HCT116 (cell line): ENCODE results near the gene LTC4S. TPM values are rescaled to one million over a fixed set of nuclear protein-coding genes. Genes with fewer than 3 reads are reported as not detected.

Experiments used
- ATAC-seq: fragments of 200-7000 bp; cut with Tn5 transposase; 2 replicates; pipeline ENCODE4 v1.9.1; 2020; ENCODE audit warnings: mild to moderate bottlenecking, moderate library complexity
- BruUV-seq: library from RNA; stranded (reverse); fragments of 400-500 nt; replicated peaks from 2 replicates; lab custom pipeline; 2021; lab: Mats Ljungman, UMichigan
- CTCF ChIA-PET: fragments of 300-600 bp; sonication (Branson Sonifier 250); formaldehyde crosslinking; loops from one replicate; lab custom pipeline; 2021; ENCODE audit warnings: antibody characterized with exemption; lab: Charles Lee
- POLR2A ChIA-PET: fragments of 300-600, 350-600 bp; sonication (Branson Sonifier 250); formaldehyde crosslinking; loops from one replicate; lab custom pipeline; 2021; ENCODE audit warnings: antibody characterized with exemption; lab: Charles Lee
- RAD21 ChIA-PET, 2 experiments: fragments of 300-600 bp; sonication (Branson Sonifier 250); formaldehyde crosslinking; loops; one replicate each; lab custom pipeline; 2023; ENCODE audit warnings: low total read pairs in 2 of 2; ENCODE audit not compliant: uncharacterized antibody in 2 of 2, unreplicated experiment in 2 of 2, low non-redundant PET in 1 of 2; lab: Charles Lee
- DNase-seq: peaks from one replicate; pipeline ENCODE4 v3.0.0-alpha.2; 2010; ENCODE audit warnings: low read depth, low spot score
- H2AFZ ChIP-seq: fragments of 200-600 bp; shearing (Covaris generic), sonication (generic); 2 replicates; pipeline ENCODE4 v1.6.1; 2017; ENCODE audit warnings: low read depth, mixed run types, mixed read lengths, antibody characterized with exemption, low read length; ENCODE audit not compliant: poor library complexity, severe bottlenecking
- H3K27ac ChIP-seq: 2 replicates; pipeline ENCODE4 v1.5.1; 2012; ENCODE audit warnings: low read depth, low read length
- H3K27me3 ChIP-seq: fragments of 200-600 bp; sonication (generic); 2 replicates; pipeline ENCODE4 v1.6.1; 2016; ENCODE audit warnings: mixed run types, low read length, mixed read lengths; ENCODE audit not compliant: insufficient read depth
- H3K36me3 ChIP-seq, 2 experiments: fragments of 200-500 bp in 1 of 2; fragments of 200-600 bp in 1 of 2; sonication (Bioruptor generic) in 1 of 2; sonication (generic) in 1 of 2; 2 replicates each; pipeline versions ENCODE4 v1.5.1 to v1.6.1; 2014 to 2016; ENCODE audit warnings: low read length in 2 of 2, inconsistent platforms in 1 of 2, mixed read lengths in 1 of 2, mixed run types in 1 of 2; ENCODE audit not compliant: insufficient read depth in 2 of 2, control insufficient read depth in 1 of 2
- H3K4me1 ChIP-seq, 2 experiments: fragments of 200-600 bp in 1 of 2; sonication (generic) in 1 of 2; 2 replicates each; pipeline versions ENCODE4 v1.5.1 to v1.6.1; 2012 to 2017; ENCODE audit warnings: low read length in 2 of 2, inconsistent platforms in 1 of 2, mild to moderate bottlenecking in 1 of 2, mixed read lengths in 1 of 2, mixed run types in 1 of 2, moderate library complexity in 1 of 2; ENCODE audit not compliant: insufficient read depth in 2 of 2, control insufficient read depth in 1 of 2
- H3K4me2 ChIP-seq: fragments of 200-600 bp; sonication (generic); 2 replicates; pipeline ENCODE4 v1.6.1; 2017; ENCODE audit warnings: mixed run types, low read length, mixed read lengths
- H3K4me3 ChIP-seq, 2 experiments: fragments of 200-600 bp in 1 of 2; sonication (generic) in 1 of 2; replicated peaks in 1 of 2; 2 replicates each; pipeline ENCODE4 v1.5.1; 2011 to 2016; ENCODE audit warnings: low read length in 2 of 2, control low read depth in 1 of 2, low read depth in 1 of 2, mild to moderate bottlenecking in 1 of 2, mixed read lengths in 1 of 2, mixed run types in 1 of 2
- H3K79me2 ChIP-seq: fragments of 200-600 bp; sonication (generic); 2 replicates; pipeline ENCODE4 v1.6.1; 2017; ENCODE audit warnings: mild to moderate bottlenecking, mixed run types, low read length, moderate library complexity, mixed read lengths; ENCODE audit not compliant: insufficient read depth
- H3K9ac ChIP-seq: fragments of 200-600 bp; sonication (generic); 2 replicates; pipeline ENCODE4 v1.6.1; 2016; ENCODE audit warnings: low read length, mixed read lengths
- H3K9me2 ChIP-seq: fragments of 200-600 bp; sonication (generic), shearing (Covaris generic); 2 replicates; pipeline ENCODE4 v1.6.1; 2017; ENCODE audit warnings: mixed run types, mild to moderate bottlenecking, moderate library complexity; ENCODE audit not compliant: insufficient read depth
- H3K9me3 ChIP-seq, 2 experiments: fragments of 200-500 bp in 1 of 2; fragments of 200-600 bp in 1 of 2; sonication (Bioruptor generic) in 1 of 2; sonication (generic) in 1 of 2; 2 replicates each; pipeline ENCODE4 v1.6.1; 2014 to 2017; ENCODE audit warnings: low read length in 2 of 2, mixed read lengths in 2 of 2, inconsistent platforms in 1 of 2, low read depth in 1 of 2, mild to moderate bottlenecking in 1 of 2, mixed run types in 1 of 2, moderate library complexity in 1 of 2; ENCODE audit not compliant: control insufficient read depth in 1 of 2, insufficient read depth in 1 of 2
- H4K20me1 ChIP-seq: fragments of 200-600 bp; sonication (generic), shearing (Covaris generic); 2 replicates; pipeline ENCODE4 v1.6.1; 2017; ENCODE audit warnings: mixed run types, mild to moderate bottlenecking, moderate library complexity; ENCODE audit not compliant: insufficient read depth
- CTCF ChIP-seq, 3 experiments: fragments of 200-600 bp in 1 of 3; sonication (generic) in 1 of 3; IDR thresholded peaks in 2 of 3; conservative IDR thresholded peaks in 1 of 3; 2 replicates each; pipeline ENCODE4 v1.5.1; 2012 to 2017; ENCODE audit warnings: low read depth in 2 of 3, low read length in 2 of 3, antibody characterized with exemption in 1 of 3, borderline replicate concordance in 1 of 3, control low read depth in 1 of 3, mild to moderate bottlenecking in 1 of 3, mixed read lengths in 1 of 3, mixed run types in 1 of 3, moderate library complexity in 1 of 3; ENCODE audit not compliant: insufficient read depth in 1 of 3
- EZH2 ChIP-seq: fragments of 200-600 bp; sonication (generic); IDR thresholded peaks from 2 replicates; pipeline ENCODE4 v1.6.1; 2017; ENCODE audit warnings: antibody characterized with exemption, mixed run types
- JUND ChIP-seq: IDR thresholded peaks from 2 replicates; pipeline ENCODE4 v1.6.1; 2012
- POLR2AphosphoS5 ChIP-seq: IDR thresholded peaks from 2 replicates; pipeline ENCODE4 v1.6.1; 2011; ENCODE audit warnings: mild to moderate bottlenecking, low read depth, low read length, moderate library complexity
- ZNF274 ChIP-seq: fragments of 200-500 bp; sonication (Bioruptor generic); IDR thresholded peaks from 2 replicates; pipeline ENCODE4 v1.6.1; 2014; ENCODE audit warnings: mild to moderate bottlenecking, low read depth, low read length, inconsistent platforms
- intact Hi-C: fragments of 100-400 bp; cut with micrococcal nuclease; formaldehyde crosslinking; loops from 2 replicates; pipeline ENCODE4 v1.10.0; 2022
- total RNA-seq: library from RNA; stranded (reverse); gene quantifications from one replicate; pipeline ENCODE4 v1.2.1, GENCODE V29; 2021; ENCODE audit not compliant: unreplicated experiment

Gene LTC4S
- total RNA-seq, 1 experiment from 2014 or later = 5.0 TPM

- Histone ChIP-seq H2AFZ (no peak overlapping the region), H3K36me3 (peaks cover 4 to 20% of the 10 kb centered on the region in 2 experiments; a peak in 1 of 4 replicates), H3K79me2 (peaks cover 11% of the 10 kb centered on the region; the same call in 1 of the 2 replicates), H3K9ac (peak overlapping the region; percentile 88), H3K4me3 (peak overlapping the region; percentile 65 to 84), H3K9me2 (no peaks in the 10 kb centered on the region), H3K4me1 (peaks cover 9 to 22% of the 10 kb centered on the region in 2 experiments; a peak in 3 of 4 replicates), H3K27me3 (no peaks in the 10 kb centered on the region), H4K20me1 (no peaks in the 10 kb centered on the region), H3K4me2 (peak overlapping the region; percentile 99), H3K9me3 (no peaks in the 10 kb centered on the region), H3K27ac (peak overlapping the region; percentile 99)
- DNase-seq (no peak), ATAC-seq (peak; percentile 39)
- POLR2A ChIA-PET = interaction anchor here (0.6 to 1.5 kb wide), 3 partner anchors 25 to 172 kb away, joined by 3 to 6 read pairs (median 4); partner anchors contain the start of genes HNRNPH1 and SQSTM1
- TF ChIP-seq ZNF274 = no peak
- peak; percentile 28; the same call in 1 of the 2 replicates for TF ChIP-seq POLR2AphosphoS5
- TF ChIP-seq CTCF (IDR thresholded peaks at IDR 0.05 in 2 of 3, conservative IDR thresholded peaks at IDR 0.05 in 1 of 3; ENCODE audit: borderline replicate concordance in 1 of 3, insufficient read depth in 1 of 3, low read depth in 2 of 3, low read length in 2 of 3) = no peak
- TF ChIP-seq JUND = no peak
- TF ChIP-seq EZH2 = no peak
- RAD21 ChIA-PET = interaction anchor here in 1 of 2 experiments (0.5 to 0.7 kb wide), 3 partner anchors 18 to 161 kb away, joined by 3 to 4 read pairs (median 3); no protein-coding TSS in a partner anchor
- CTCF ChIA-PET = interaction anchor here (0.6 to 1.0 kb wide), 7 partner anchors 11 to 564 kb away, joined by 3 to 6 read pairs (median 3); partner anchors contain the start of gene MAML1
- no TSS peak for BruUV-seq
- intact Hi-C loops = loop anchor here (2.0 kb wide), 1 partner anchor 32 kb away; no protein-coding TSS in a partner anchor
Measured at GRCh38 chr5:179795049-179795862, 1.5 kb downstream of the LTC4S start.
